Smooth muscle cell (in vitro differentiated cells): Measurements from ENCODE around the gene MSN. TPM values are rescaled to one million over a fixed set of nuclear protein-coding genes. Genes with fewer than 3 reads are reported as not detected.

Experiments
- DNase-seq: peaks from one replicate; lab custom pipeline; 2025; ENCODE audit not compliant: unreplicated experiment; lab: John Stamatoyannopoulos, UW
- H2AFZ ChIP-seq: fragments of 200-600 bp; sonication (generic); 2 replicates; pipeline ENCODE4 v1.6.0; 2016; ENCODE audit warnings: antibody characterized with exemption, low read depth, mild to moderate bottlenecking
- H3F3A ChIP-seq: fragments of 200-600 bp; sonication (generic); 2 replicates; pipeline ENCODE4 v1.6.0; 2017; ENCODE audit warnings: antibody characterized with exemption, low read depth
- H3K27ac ChIP-seq: fragments of 200-600 bp; sonication (generic); 2 replicates; pipeline ENCODE4 v1.5.1; 2016; ENCODE audit warnings: low read depth, mild to moderate bottlenecking
- H3K27me3 ChIP-seq: fragments of 200-600 bp; sonication (generic); 2 replicates; pipeline ENCODE4 v1.6.1; 2016; ENCODE audit warnings: low read depth, mild to moderate bottlenecking
- H3K36me3 ChIP-seq: fragments of 200-600 bp; sonication (generic); 2 replicates; pipeline ENCODE4 v1.5.1; 2016; ENCODE audit warnings: low read depth
- H3K4me1 ChIP-seq: fragments of 200-600 bp; sonication (generic); 2 replicates; pipeline ENCODE4 v1.5.1; 2016; ENCODE audit warnings: low read depth
- H3K4me2 ChIP-seq: fragments of 200-600 bp; sonication (generic); 2 replicates; pipeline ENCODE4 v1.6.0; 2016; ENCODE audit warnings: mild to moderate bottlenecking
- H3K4me3 ChIP-seq: fragments of 200-600 bp; sonication (generic); 2 replicates; pipeline ENCODE4 v1.5.1; 2016; ENCODE audit warnings: mild to moderate bottlenecking
- H3K79me2 ChIP-seq: fragments of 200-600 bp; sonication (generic); 2 replicates; pipeline ENCODE4 v1.6.0; 2016; ENCODE audit warnings: low read depth, mild to moderate bottlenecking
- H3K9ac ChIP-seq: fragments of 200-600 bp; sonication (generic); 2 replicates; pipeline ENCODE4 v1.6.0; 2016; ENCODE audit warnings: low read depth
- H3K9me3 ChIP-seq: fragments of 200-600 bp; sonication (generic); replicated peaks from 2 replicates; pipeline ENCODE4 v1.5.1; 2016; ENCODE audit warnings: low read depth
- H4K20me1 ChIP-seq: fragments of 200-600 bp; sonication (generic); 2 replicates; pipeline ENCODE4 v1.6.0; 2016; ENCODE audit warnings: low read depth
- WGBS: methylation state at CpG from one replicate; pipeline ENCODE4 v1.1.7; 2016; ENCODE audit warnings: low lambda C conversion rate; 5-methylcytosine and 5-hydroxymethylcytosine counted together
- polyA plus RNA-seq: library from polyadenylated mRNA; unstranded; fragments of >200 nt; fragmentation: Nextera tagmentation; extraction: Ambion mirVana; gene quantifications from 2 replicates; pipeline ENCODE4 v1.2.1, GENCODE V29; 2016
- total RNA-seq: library from RNA; depleted of rRNA; stranded (reverse); fragments of >200 nt; gene quantifications from 2 replicates; pipeline ENCODE4 v1.2.3, GENCODE V29; 2014
- TF ChIP-seq, protein P1 (sequence below): fragments of 200-600 bp; sonication (generic); IDR thresholded peaks from 2 replicates; pipeline ENCODE4 v1.5.1; 2017; ENCODE audit warnings: borderline replicate concordance, mild to moderate bottlenecking, antibody characterized with exemption; ENCODE audit not compliant: insufficient read depth, poor library complexity, severe bottlenecking

The MSN gene
- total and polyA plus RNA-seq, 2 experiments from 2014 or later: 355 to 416 TPM

DNA sequence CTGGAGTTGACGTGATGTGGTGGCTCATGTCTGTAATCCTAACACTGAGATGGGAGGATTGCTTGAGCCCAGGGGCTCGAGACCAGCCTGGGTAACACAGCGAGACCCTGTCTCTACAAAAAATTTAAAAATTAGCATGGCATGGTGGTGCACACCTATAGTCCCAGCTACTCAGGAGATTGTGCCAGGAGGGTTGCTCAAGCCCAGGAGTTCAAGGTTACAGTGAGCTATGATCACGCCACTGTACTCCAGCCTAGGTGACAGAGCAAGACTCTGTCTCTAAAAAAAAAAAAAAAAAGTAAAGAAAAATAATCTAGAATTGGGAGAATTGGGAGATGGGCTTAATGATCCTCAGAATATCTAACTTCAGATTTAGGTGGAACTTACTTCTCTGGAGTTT is 51.1 kb downstream of the MSN start:
- no peak overlapping the region for H3K9ac ChIP-seq
- no peak overlapping the region for H3K4me3 ChIP-seq
- no peaks in the 10 kb centered on the region for H3K27me3 ChIP-seq
- H3K79me2 ChIP-seq: peaks cover 57% of the 10 kb centered on the region
- H3K36me3 ChIP-seq: no peaks in the 10 kb centered on the region
- 77% methylated on average over 4 of the region's 4 CpGs for WGBS
- no peaks in the 10 kb centered on the region for H3K9me3 ChIP-seq
- TF ChIP-seq, protein P1, sequence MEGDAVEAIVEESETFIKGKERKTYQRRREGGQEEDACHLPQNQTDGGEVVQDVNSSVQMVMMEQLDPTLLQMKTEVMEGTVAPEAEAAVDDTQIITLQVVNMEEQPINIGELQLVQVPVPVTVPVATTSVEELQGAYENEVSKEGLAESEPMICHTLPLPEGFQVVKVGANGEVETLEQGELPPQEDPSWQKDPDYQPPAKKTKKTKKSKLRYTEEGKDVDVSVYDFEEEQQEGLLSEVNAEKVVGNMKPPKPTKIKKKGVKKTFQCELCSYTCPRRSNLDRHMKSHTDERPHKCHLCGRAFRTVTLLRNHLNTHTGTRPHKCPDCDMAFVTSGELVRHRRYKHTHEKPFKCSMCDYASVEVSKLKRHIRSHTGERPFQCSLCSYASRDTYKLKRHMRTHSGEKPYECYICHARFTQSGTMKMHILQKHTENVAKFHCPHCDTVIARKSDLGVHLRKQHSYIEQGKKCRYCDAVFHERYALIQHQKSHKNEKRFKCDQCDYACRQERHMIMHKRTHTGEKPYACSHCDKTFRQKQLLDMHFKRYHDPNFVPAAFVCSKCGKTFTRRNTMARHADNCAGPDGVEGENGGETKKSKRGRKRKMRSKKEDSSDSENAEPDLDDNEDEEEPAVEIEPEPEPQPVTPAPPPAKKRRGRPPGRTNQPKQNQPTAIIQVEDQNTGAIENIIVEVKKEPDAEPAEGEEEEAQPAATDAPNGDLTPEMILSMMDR: no peak
- no peak overlapping the region for H3K4me2 ChIP-seq
- H3F3A ChIP-seq: peaks cover 5% of the 10 kb centered on the region
- no peak overlapping the region for H2AFZ ChIP-seq
- H3K4me1 ChIP-seq: no peaks in the 10 kb centered on the region
- H4K20me1 ChIP-seq: peaks cover 81% of the 10 kb centered on the region
- no peak for DNase-seq
- H3K27ac ChIP-seq: no peak overlapping the region

DNA sequence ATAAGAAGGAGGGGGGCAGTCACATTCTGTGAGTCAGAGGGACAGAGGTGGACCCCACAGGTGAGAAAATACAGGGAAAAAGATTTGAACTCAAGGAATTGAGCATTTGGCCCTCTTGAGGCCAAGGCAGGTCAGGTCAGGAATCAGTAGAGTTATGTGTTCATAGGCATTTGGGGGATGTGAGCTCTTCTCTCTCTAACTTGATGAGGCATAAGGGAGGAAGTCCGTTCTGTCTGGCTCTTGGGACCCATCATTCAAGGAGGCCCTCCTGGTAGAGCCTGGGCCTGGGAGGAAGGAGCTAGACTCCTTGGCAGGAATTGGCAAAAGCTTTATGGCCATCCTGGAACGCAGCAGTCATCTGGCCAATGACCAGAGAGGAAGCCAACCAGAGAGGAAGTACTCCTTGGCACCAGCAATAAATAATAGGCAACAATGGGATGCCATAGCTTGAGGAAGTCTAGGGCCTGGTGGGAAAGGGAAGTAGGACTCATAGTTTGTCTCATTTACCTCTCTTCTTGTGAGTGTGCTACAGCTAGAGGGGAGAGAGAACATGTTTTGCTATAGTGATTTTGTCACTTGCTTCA is 53.0 kb downstream of the MSN start:
- Histone ChIP-seq H4K20me1 (peaks cover 67% of the 10 kb centered on the region), H3K36me3 (no peaks in the 10 kb centered on the region), H2AFZ (no peak overlapping the region), H3K4me1 (no peaks in the 10 kb centered on the region), H3K9me3 (no peaks in the 10 kb centered on the region), H3F3A (peaks cover 5% of the 10 kb centered on the region), H3K27ac (peak overlapping the region; percentile 27), H3K4me2 (no peak overlapping the region), H3K4me3 (no peak overlapping the region), H3K9ac (no peak overlapping the region), H3K27me3 (no peaks in the 10 kb centered on the region), H3K79me2 (peaks cover 52% of the 10 kb centered on the region)
- 67% methylated on average over 2 of the region's 2 CpGs for WGBS
- TF ChIP-seq, protein P1: no peak
- no peak for DNase-seq

DNA sequence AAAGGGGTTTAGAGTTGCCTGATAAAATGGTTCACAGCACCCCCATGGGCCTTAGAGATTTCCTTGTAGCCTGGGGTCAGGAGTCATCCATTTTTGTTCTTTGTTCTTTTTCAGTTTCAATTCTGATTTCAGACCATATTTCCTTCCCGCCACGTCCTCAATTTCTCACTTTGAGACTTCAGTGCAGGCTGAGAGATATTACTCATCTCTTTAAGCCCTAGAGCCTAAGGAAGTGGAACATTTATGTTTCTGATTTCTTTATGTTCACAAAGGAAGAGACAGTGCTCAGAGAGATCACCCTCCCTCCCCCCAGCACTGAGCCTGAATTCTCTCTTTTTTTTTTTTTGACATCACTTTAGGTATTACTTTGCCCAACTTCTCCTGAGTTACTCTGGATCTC is 56.3 kb downstream of the MSN start:
- H3K9me3 ChIP-seq: no peaks in the 10 kb centered on the region
- H4K20me1 ChIP-seq: peaks cover 63% of the 10 kb centered on the region
- peaks cover 5% of the 10 kb centered on the region for H3F3A ChIP-seq
- H3K4me3 ChIP-seq: no peak overlapping the region
- H3K36me3 ChIP-seq: no peaks in the 10 kb centered on the region
- H2AFZ ChIP-seq: no peak overlapping the region
- peak overlapping the region; percentile 87 for H3K27ac ChIP-seq
- WGBS: 45% methylated on average over 2 of the region's 2 CpGs
- peak overlapping the region; percentile 49 for H3K9ac ChIP-seq
- H3K4me2 ChIP-seq: peak overlapping the region; percentile 26
- H3K27me3 ChIP-seq: no peaks in the 10 kb centered on the region
- no peaks in the 10 kb centered on the region for H3K4me1 ChIP-seq
- H3K79me2 ChIP-seq: peaks cover 51% of the 10 kb centered on the region
- TF ChIP-seq, protein P1: no peak
- DNase-seq: no peak

DNA sequence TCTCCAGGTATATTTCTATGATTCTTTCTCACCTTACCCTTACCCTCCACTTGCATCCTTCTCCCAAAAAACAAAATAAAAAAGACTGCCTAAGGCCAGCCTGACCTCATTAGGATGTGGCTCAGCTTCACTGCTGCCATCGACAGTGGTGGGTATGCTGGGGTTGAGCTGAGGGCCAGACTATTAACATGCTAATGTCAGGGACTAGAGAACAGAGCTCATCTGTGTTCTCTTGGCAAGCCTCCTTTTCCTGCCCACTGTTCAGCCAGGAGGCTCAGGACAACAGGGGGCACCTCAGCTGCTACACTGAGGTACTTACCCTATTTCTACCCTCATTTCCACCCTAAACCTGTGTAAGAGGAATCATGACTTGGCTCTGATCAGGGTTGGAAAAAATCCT is 59.3 kb downstream of the MSN start:
- Histone ChIP-seq H3K9me3 (no peaks in the 10 kb centered on the region), H3K27me3 (no peaks in the 10 kb centered on the region), H3K36me3 (no peaks in the 10 kb centered on the region), H2AFZ (no peak overlapping the region), H3K79me2 (peaks cover 53% of the 10 kb centered on the region), H3F3A (peaks cover 4% of the 10 kb centered on the region), H3K4me1 (no peaks in the 10 kb centered on the region), H4K20me1 (peaks cover 50% of the 10 kb centered on the region), H3K4me2 (no peak overlapping the region), H3K4me3 (no peak overlapping the region), H3K27ac (no peak overlapping the region), H3K9ac (no peak overlapping the region)
- no peak for DNase-seq
- whole genome bisulfite sequencing: 57% methylated on average over 1 of the region's 1 CpG
- TF ChIP-seq, protein P1: no peak
